HepG2 (cell line): ENCODE results near the gene LRP1B. TPM values are rescaled to one million over a fixed set of nuclear protein-coding genes. Genes with fewer than 3 reads are reported as not detected.

Experiments
- KAT8 ChIP-seq: IDR thresholded peaks from 2 replicates; pipeline ENCODE4 v1.6.1; 2016; ENCODE audit warnings: missing genetic modification reagents, missing compliant biosample characterization
- MEIS2 ChIP-seq: sonication (generic); formaldehyde crosslinking; IDR thresholded peaks from 2 replicates; pipeline ENCODE4 v1.9.0; 2021; ENCODE audit warnings: mild to moderate bottlenecking, missing genetic modification reagents
- NR3C1 ChIP-seq: sonication (generic); formaldehyde crosslinking; IDR thresholded peaks from 2 replicates; pipeline ENCODE4 v1.4.0; 2020; ENCODE audit warnings: missing genetic modification reagents
- SIN3A ChIP-seq: IDR thresholded peaks from 2 replicates; pipeline ENCODE4 v1.6.1; 2011; ENCODE audit warnings: low read depth, mild to moderate bottlenecking, control low read depth, low read length, borderline replicate concordance
- ZNF124 ChIP-seq: sonication (generic); formaldehyde crosslinking; IDR thresholded peaks from 2 replicates; pipeline ENCODE4 v1.4.0; 2020; ENCODE audit warnings: missing genetic modification reagents
- ZNF335 ChIP-seq: sonication (generic); formaldehyde crosslinking; IDR thresholded peaks from 2 replicates; pipeline ENCODE4 v1.4.0; 2020; ENCODE audit warnings: missing genetic modification reagents
- polyA plus RNA-seq, 8 experiments: library from polyadenylated mRNA; depleted of rRNA in 3 of 8; stranded (reverse) in 7 of 8; unstranded in 1 of 8; fragments of >200 nt; fragmentation: Illumina TruSeq in 4 of 8; extraction: Trizol in 4 of 8; gene quantifications; 2 replicates each; pipeline versions ENCODE4 v1.2.1 to v1.2.3, GENCODE V29; 2011 to 2016; ENCODE audit warnings: low read depth in 4 of 8, missing spikeins in 1 of 8, mixed read lengths in 1 of 8; ENCODE audit not compliant: insufficient read depth in 1 of 8
- total RNA-seq, 5 experiments: library from RNA; depleted of rRNA; stranded (reverse); fragments of >200 nt; fragmentation: Illumina TruSeq; extraction: Trizol; gene quantifications; 2 replicates each; pipeline ENCODE4 v1.2.3, GENCODE V29; 2016; ENCODE audit warnings: low read depth in 1 of 5
- TF ChIP-seq, protein P1 (sequence below): sonication (generic); formaldehyde crosslinking; IDR thresholded peaks from 2 replicates; pipeline ENCODE4 v1.5.0; 2020; ENCODE audit warnings: mild to moderate bottlenecking, missing genetic modification reagents, borderline replicate concordance
- TF ChIP-seq, protein P2 (sequence below): sonication (generic); formaldehyde crosslinking; IDR thresholded peaks from 2 replicates; pipeline ENCODE4 v1.8.0; 2022; ENCODE audit warnings: mild to moderate bottlenecking, missing genetic modification reagents, borderline replicate concordance

The LRP1B gene
- total and polyA plus RNA-seq, 2 of the 13 experiments (the other 11 are each of a cell fraction or from before 2014, with no cell fraction given) = 0.04 TPM; not detected in 1

- TF ChIP-seq, protein P1, sequence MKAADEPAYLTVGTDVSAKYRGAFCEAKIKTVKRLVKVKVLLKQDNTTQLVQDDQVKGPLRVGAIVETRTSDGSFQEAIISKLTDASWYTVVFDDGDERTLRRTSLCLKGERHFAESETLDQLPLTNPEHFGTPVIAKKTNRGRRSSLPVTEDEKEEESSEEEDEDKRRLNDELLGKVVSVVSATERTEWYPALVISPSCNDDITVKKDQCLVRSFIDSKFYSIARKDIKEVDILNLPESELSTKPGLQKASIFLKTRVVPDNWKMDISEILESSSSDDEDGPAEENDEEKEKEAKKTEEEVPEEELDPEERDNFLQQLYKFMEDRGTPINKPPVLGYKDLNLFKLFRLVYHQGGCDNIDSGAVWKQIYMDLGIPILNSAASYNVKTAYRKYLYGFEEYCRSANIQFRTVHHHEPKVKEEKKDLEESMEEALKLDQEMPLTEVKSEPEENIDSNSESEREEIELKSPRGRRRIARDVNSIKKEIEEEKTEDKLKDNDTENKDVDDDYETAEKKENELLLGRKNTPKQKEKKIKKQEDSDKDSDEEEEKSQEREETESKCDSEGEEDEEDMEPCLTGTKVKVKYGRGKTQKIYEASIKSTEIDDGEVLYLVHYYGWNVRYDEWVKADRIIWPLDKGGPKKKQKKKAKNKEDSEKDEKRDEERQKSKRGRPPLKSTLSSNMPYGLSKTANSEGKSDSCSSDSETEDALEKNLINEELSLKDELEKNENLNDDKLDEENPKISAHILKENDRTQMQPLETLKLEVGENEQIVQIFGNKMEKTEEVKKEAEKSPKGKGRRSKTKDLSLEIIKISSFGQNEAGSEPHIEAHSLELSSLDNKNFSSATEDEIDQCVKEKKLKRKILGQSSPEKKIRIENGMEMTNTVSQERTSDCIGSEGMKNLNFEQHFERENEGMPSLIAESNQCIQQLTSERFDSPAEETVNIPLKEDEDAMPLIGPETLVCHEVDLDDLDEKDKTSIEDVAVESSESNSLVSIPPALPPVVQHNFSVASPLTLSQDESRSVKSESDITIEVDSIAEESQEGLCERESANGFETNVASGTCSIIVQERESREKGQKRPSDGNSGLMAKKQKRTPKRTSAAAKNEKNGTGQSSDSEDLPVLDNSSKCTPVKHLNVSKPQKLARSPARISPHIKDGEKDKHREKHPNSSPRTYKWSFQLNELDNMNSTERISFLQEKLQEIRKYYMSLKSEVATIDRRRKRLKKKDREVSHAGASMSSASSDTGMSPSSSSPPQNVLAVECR (CRISPR knock-in tag) = no peak
- TF ChIP-seq ZNF124 (no peak), KAT8 (no peak), NR3C1 (no peak), MEIS2 (no peak), SIN3A (no peak), ZNF335 (no peak)
- TF ChIP-seq, protein P2, sequence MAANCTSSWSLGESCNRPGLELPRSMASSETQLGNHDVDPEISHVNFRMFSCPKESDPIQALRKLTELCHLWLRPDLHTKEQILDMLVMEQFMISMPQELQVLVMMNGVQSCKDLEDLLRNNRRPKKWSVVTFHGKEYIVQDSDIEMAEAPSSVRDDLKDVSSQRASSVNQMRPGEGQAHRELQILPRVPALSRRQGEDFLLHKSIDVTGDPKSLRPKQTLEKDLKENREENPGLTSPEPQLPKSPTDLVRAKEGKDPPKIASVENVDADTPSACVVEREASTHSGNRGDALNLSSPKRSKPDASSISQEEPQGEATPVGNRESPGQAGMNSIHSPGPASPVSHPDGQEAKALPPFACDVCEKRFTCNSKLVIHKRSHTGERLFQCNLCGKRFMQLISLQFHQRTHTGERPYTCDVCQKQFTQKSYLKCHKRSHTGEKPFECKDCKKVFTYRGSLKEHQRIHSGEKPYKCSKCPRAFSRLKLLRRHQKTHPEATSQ (CRISPR knock-in tag) = no peak
These were observed 1247.9 kb downstream of the LRP1B start (continued) for GRCh38 chr2:140882671-140883620.
